GM12873 (cell line): Measurements from ENCODE around the gene SOCS7.

Experiments used
- TF ChIP-seq, protein P1 (sequence below): IDR thresholded peaks from 2 replicates; pipeline ENCODE4 v1.5.1; 2012; ENCODE audit warnings: low read depth, mild to moderate bottlenecking, moderate library complexity, low read length, control low read depth; ENCODE audit not compliant: insufficient read depth; ENCODE audit errors: missing control alignments

Gene SOCS7

DNA sequence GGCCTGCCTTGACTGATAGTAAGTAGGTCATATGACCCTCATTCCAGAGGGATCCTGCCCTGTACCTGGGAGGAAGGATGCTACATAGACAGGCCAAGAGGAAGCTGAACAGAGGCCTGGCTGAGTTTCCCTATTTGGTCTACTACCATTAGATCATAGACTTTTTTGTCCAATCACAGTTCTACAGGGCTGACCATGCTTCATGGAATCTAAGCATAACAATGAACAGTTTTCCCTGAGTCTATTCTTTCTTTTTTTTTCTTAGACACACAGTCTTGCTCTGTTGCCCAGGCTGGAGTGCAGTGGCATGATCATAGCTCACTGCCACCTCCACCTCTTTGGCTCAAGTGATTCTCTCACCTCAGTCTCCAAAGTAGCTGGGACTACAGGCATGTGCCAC is 11.8 kb upstream of the SOCS7 start:
- TF ChIP-seq, protein P1, sequence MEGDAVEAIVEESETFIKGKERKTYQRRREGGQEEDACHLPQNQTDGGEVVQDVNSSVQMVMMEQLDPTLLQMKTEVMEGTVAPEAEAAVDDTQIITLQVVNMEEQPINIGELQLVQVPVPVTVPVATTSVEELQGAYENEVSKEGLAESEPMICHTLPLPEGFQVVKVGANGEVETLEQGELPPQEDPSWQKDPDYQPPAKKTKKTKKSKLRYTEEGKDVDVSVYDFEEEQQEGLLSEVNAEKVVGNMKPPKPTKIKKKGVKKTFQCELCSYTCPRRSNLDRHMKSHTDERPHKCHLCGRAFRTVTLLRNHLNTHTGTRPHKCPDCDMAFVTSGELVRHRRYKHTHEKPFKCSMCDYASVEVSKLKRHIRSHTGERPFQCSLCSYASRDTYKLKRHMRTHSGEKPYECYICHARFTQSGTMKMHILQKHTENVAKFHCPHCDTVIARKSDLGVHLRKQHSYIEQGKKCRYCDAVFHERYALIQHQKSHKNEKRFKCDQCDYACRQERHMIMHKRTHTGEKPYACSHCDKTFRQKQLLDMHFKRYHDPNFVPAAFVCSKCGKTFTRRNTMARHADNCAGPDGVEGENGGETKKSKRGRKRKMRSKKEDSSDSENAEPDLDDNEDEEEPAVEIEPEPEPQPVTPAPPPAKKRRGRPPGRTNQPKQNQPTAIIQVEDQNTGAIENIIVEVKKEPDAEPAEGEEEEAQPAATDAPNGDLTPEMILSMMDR: no peak

DNA sequence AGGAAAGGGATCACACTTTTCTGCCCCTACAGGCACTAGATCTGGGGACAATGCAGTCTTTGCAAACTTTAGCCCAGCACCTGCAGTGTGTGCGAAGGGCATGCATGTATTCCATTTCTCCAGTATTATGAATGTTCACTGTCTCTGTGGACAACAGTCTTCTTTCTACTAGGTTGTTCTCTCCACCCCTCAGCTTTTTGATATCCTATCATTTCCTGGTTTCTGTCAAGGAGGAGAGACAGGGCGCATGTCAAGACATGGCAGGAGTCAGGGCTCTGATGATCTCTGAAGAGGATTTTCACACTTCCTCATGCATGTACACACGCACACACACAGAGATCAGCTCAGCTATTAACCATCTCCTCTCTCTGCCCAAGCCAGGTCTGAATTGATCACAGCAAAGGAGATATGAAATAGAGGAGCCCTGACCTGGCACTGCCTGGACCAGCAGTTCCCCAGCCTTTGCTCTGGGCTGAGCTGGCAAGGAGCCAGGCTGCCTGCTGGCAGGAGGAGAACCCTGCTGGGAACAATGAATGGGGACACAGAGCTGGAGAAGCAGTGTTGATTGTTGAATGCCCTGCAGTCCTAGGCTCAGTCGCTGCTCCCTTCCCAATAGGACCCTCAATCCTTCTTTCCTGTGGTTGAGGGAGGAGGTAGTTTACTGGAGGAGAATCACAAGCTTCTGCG is 10.5 kb upstream of the SOCS7 start:
- TF ChIP-seq, protein P1: no peak

DNA sequence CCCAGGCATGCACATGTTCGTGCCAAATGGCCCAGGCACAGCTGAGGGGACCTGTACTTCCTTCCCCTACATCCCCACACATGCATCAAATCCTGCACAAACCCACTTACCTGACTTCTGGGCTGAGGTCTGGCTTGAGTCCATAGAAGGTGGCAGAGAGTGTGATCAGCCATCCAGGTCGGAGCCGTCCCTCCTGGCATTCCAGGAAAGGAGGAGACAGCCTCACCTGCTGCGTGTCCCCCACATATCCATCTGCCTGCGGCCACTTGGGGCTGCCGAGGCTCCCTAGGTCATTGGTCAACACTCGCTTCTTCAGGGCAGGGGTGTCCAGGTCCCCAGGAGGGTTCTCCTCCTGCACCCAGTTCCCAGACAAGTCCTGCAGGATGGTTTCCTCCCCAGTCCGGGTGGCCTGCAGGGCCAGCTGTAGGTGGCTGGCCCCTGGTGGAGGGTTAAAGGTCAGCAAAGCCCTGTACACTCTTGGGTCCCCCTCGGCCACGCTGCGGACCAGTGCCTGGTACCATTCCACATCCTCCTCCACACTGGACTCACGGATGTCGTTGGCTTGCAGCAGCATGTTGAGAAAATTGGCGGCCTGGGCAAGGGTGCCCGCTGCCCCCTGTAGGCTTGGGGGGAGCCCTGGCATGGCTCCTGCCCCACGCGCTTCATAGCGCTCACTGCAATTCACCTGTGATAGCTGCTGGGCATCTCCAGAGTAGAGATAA is 8.6 kb upstream of the SOCS7 start:
- TF ChIP-seq, protein P1: no peak

DNA sequence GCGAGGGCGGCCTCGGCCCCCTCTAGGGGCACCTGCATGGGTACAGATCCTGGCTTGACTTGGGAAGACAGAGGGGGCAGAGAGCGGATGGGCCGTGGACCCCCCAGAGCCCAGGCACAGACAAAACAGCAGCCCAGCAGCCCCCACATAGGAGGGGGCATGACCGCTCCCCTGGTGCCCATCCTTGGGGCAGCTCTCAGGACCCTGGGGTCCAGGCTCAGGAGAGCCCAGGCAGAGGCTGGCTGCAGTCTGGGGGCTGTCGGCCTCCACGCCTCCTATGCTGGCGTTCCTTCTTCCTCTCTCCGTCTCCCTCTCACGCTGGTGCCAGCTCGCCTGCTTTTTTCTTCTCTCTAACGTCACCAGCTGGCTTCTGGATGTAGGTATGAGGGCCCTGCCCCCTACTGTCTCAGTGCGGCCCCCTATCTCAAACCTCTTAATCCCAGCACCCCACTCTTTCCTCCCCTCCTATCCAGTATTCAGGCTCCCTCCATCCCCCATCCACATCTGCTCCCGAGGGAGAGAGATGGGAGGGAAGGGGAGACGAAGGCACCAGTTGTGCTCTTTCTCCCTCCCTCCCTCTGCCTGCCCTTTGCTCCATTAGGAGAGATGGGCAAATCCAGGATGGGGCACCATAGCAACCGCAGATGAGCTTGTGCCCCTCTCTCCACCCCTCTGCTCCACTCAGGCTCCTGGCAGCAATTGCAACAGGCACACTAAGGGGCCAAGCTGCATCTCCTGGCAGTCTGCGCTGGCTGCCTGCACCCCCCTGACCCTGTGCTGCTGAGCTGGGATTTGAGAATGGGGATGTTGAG is 7.8 kb upstream of the SOCS7 start, which contains the start of gene GPR179:
GPR179 (minus strand) TSS at position 349 of the 812 bp plus-strand sequence; CDS start at position 182, 167 bp downstream.
- TF ChIP-seq, protein P1: no peak

DNA sequence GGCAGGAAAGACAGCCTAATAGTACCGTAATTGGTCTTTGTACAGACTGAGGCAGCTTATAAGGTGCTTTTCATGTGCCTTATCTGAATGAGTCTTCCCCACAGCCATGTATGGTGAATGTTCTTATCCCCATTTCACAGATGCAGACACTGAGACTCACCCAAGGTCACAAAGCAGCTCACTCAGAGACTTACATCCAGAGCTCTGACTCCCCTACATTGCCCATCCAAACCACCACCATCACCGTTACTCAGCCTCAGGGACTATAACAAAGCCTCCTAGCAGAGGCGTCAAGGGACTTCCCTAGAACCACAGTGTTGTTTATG is 7.3 kb upstream of the SOCS7 start:
- TF ChIP-seq, protein P1: no peak

DNA sequence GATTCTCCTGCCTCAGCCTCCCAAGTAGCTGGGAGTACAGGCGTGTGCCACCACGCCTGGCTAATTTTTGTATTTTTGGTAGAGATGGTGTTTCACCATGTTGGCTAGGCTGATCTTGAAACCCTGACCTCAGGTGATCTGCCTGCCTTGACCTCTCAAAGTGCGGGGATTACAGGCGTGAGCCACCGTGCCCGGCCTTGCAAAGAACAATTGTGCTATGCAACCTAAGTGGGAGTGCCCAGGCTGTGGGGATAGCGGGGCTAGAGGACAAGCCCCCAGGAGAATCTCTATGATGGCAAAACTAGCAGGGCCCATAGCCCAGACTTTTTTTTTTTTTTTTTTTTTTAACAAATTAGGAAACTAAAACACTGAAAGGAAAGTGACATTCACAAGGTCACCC is 5.9 kb upstream of the SOCS7 start:
- TF ChIP-seq, protein P1: no peak

DNA sequence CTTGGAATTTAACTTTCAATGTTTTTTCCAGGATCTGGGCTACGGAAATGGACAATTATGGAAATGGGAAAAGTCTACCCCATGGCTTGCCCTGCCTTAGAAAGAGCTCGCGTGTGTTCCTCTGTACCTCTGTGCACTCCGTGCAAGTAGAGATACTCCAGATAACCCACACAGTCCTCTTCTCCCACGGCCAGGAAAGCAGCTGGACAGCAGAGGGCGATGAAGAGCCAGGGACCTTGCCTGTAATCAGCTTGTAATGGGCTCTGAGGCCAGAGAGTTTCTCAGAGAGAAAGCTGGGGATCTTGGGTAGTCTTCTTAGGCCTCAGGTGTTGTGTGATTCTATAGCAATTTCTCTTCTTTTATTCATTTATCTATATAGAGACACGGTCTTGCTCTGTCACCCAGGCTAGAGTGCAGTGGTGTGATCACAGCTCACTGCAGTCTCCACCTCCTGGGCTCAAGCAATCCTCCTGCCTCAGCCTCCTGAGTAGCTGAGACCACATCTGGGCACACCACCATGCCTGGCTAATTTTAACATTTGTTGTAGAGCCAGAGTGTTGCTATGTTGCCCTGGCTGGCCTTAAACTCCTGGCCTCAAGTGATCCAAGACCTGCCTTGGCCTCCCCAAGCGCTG is 2.4 kb upstream of the SOCS7 start:
- TF ChIP-seq, protein P1: peak; percentile 95
